GM19468 (cell line): ENCODE results near the gene RTKN2.
A peak's percentile ranks its signal among the peaks of the same experiment; 100 is the strongest.

Experiments
- ATAC-seq: cut with Tn5 transposase; IDR thresholded peaks from one replicate; pipeline ENCODE4 v1.9.1; 2021; ENCODE audit warnings: mild to moderate bottlenecking, moderate library complexity, moderate number of reproducible peaks; ENCODE audit not compliant: unreplicated experiment; ENCODE audit errors: extremely low read depth

RTKN2 gene

GRCh38 chr10:62180677-62181076 is 88.0 kb downstream of the RTKN2 start:
- ATAC-seq: no peak

DNA sequence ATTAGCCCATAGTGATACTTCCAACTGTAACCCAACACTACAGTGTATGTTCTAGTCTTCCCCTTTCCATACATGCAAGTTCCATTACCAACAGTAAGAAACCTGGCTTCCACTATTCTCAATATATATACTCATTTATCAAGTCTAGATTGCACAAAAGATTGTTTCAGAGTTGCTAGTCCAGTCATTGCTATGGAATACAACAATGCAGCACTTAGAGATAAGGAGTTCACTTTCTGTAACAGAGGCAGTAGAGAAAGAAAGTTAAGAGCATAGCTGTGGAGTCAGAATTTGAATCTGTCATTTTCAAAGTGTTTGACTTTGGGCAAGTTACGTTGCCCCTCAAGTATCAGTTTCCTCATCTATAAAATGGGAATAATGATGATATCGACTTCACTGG is 90.1 kb downstream of the RTKN2 start:
- ATAC-seq: no peak

DNA sequence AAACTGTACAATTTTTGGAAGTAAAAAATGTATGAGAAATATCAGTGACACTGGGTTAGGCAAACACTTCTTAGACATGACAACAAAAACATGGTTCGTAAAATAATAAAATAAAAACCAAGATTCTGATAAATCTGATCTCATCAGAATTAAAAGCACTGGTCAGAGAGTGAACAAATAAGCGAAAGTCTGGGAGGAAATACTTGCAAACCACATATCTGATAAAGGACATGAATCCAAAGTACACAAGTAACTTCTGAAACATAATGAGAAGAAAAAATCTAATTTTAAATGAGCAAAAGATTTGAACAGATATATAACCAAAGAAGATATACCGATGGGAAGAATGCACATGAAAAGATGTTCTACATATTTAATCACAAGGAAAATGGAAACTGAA is 91.5 kb downstream of the RTKN2 start:
- ATAC-seq: no peak

- ATAC-seq: no peak
Observed at GRCh38 chr10:62175251-62175650, 93.4 kb downstream of the RTKN2 start.

GRCh38 chr10:62172465-62172864 is 96.2 kb downstream of the RTKN2 start:
- ATAC-seq: no peak

- ATAC-seq: no peak
Observed at GRCh38 chr10:62171791-62172190, 96.9 kb downstream of the RTKN2 start.

- no peak for ATAC-seq
Observed at GRCh38 chr10:62170732-62171131, 97.9 kb downstream of the RTKN2 start.

DNA sequence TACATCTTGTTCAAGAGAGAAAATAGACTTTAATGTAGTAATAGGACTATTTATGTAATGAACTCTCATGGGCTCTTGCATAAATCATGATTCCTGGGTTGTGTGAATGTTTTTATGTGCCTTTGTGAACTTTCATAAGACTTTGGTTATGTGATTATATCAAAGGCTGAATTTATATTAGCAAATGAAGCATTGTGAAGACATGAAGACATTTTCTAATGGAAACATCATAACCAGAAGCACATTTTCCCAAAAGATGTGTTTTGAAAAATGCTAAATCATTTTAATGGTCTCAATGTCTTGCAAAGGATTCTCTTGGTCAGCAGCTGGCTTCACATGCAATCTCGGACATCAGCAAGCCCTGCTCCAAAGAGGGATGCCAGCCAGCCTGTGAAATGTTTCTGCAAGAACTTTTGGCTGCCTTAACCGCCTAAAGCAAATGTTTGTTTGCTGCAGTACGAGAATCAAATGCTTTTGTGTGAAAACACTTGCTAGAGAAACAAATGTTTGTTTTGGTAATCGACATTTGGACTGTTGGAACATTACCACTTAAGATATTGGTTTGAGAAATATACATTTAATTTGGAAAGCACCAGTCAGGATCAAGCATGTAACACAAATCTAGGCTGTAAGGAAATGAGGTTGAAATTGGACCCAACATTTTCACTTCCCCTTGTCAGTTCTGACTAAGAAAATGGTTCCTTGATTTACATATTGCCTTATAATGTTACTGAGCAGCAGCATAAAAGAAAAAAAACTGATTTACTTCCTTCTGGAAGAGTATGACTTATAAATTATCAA is 102.1 kb downstream of the RTKN2 start:
- ATAC-seq: peak; percentile 79

DNA sequence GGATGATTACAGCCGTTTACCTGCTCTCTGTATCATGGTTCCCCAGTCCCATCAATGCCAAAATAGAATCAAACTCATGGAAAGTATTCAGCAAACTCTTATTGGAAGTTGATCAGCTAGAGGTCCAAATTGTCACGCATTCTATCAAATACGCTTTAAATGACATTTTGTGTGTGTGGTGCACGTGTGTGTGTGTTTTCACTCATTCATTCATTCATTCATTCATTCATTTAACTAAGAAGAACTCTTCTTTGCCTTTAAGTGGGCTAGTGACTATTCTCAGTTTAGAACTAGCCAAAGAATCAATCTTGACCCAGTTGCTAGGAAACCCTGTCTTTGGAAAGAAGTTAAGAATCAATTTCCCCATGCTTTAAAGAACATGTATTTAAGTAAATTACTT is 102.8 kb downstream of the RTKN2 start:
- ATAC-seq: no peak

GRCh38 chr10:62163024-62163423 is 105.6 kb downstream of the RTKN2 start:
- ATAC-seq: no peak

DNA sequence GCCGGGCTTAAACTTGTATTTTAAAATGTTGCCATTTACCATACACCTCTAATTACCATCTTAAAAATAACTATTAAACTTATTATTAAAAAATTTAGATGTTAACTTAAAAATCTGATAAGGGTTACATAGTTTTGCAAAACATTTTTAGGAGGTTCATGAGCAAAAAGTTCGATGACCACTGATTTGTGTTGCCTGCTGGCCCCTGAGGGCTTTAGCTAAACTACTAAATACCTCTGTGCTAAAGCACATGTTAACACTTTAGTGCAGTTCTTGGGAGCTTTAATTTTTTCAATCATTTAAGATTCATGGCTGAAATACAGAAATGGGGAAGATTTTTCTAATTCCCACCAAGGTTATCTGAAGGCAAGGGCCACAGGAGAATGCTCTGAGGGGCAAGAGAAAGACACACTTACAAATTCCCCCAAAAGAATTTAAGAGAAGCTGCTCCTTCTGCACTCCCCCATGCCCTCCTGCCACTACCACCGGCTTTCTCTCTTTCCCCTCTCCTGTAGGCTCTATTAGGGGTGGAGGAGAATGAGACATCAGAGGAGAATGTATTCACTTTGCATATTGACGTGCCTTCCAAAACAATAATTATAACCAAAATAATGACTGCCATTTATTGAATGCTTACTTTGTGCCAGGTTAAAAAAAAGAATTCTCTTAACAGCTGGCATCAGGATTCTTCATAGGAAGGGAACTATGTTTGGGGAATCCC is 106.2 kb downstream of the RTKN2 start:
- no peak for ATAC-seq

GRCh38 chr10:62159351-62159750 is 109.3 kb downstream of the RTKN2 start:
- no peak for ATAC-seq

- ATAC-seq: no peak
Observed at GRCh38 chr10:62157601-62158000, 111.0 kb downstream of the RTKN2 start.

DNA sequence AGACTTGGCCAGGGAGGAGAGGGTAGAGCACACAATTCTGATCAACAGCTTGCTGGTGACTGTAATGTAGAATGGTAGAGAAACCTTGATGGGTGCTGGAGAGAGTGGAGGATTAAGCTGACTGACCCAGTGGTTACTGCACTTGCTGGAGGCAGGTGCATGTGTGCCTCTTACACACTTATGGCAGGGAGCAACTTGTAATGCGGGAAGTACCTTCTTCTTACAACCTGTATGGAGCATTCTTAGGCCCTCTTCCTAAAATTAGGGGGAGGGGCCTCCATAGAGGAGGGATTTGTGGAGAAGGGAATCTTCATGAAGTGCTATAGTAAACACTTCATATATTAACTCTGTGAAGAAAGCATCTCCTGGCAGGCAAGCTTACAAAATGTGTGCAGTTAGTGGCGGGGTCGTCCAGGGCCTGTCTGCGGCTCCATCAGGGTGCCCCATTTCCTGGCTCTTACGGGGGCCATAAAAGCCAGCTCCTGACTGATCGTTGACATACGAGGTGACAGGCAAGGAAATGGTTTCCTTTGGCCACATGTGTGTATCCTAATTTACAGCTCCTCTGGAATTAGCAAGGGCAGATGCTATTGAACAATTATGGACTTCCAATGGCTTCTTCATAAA is 113.5 kb downstream of the RTKN2 start:
- ATAC-seq: no peak

- no peak for ATAC-seq
Observed at GRCh38 chr10:62154231-62154630, 114.4 kb downstream of the RTKN2 start.

DNA sequence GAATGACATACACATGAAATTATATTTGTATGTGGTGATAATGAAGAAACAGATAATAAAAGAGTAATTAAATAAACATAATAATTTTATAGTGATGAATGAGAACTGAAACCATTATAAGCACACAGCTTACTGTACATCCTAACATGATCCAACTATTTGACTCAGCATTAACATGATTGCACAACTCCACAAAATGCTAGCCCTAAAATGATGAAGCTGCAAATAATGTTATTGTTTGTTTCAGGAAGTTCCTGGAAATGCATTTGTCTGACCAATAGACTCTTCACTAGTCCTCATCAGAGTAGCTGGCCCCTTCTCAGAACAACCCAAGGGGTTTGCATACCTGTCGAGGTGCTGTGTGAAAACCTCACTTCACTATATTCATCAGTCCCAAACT is 115.5 kb downstream of the RTKN2 start:
- no peak for ATAC-seq

DNA sequence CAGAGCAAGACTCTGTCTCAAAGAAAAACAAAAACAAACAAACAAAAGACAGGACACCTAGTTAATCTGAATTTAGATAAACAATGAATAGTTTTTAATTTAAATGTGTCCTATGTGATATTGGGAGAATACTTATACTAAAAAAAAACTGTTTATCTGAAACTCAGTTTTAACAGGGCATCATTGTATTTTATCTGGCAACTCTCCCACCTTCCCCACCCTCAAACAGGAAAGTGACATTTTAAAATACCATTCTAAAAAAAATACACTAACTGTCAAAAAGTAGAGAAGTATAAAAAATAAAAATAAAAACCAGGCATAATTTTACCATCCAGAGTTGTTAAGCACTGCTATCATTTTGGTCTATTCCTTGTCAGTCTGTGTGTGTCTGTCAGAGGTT is 119.0 kb downstream of the RTKN2 start:
- no peak for ATAC-seq

DNA sequence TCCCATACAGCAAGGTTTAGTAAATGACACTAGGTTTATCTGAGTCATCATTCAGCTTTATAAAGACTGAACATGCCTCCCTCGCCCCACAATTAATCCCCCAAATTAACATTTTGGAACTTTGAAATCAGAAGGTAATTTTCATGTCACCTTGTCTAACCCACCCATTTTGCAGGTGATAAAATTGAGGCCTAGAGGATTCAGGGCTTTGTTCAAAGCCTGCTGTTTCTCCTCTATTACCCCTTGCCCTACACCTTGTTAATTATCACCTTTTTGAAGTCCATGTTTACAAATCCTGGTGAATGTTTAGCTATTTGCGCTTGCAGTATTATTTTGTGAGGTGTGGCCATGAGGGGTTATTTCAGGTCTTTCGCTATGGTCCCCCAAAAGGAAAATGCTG is 120.5 kb downstream of the RTKN2 start:
- ATAC-seq: no peak

- ATAC-seq: no peak
Observed at GRCh38 chr10:62147425-62147824, 121.2 kb downstream of the RTKN2 start.

- ATAC-seq: no peak
Observed at GRCh38 chr10:62136931-62137330, 131.7 kb downstream of the RTKN2 start.

DNA sequence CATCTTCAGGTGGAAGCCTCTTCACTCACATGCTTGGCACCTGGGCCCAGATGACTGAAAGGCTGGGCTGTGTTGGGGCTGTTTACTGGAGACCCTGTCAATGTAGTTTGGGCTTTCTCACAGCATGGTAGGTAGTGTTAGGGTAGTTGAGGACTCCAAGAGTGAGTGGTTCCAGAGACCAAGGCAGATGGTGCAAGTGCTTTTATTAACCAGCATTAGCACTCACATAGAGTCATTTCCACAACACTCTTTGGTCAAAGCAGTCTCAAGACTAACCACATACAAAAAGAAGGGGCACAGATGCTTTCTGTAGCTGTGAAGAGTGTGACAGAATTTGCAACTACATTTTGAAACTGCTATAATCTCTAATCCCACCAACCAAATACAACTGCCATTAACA is 135.0 kb downstream of the RTKN2 start:
- peak; percentile 61 for ATAC-seq
